H1 (cell line): ENCODE data around the gene ZNF407. TPM values are rescaled to one million over a fixed set of nuclear protein-coding genes. Genes with fewer than 3 reads are reported as not detected.

Experiments used
- CTCF ChIA-PET: fragments of 300-600 bp; sonication (Branson Sonifier 250); formaldehyde crosslinking; loops from one replicate; lab custom pipeline; 2021; ENCODE audit not compliant: partially characterized antibody; lab: Charles Lee
- POLR2A ChIA-PET: fragments of 300-600 bp; sonication (Branson Sonifier 250); formaldehyde crosslinking; loops from one replicate; lab custom pipeline; 2021; ENCODE audit warnings: inconsistent platforms; ENCODE audit not compliant: partially characterized antibody; lab: Charles Lee
- DNase-seq, 2 experiments: peaks; one replicate each; pipeline versions ENCODE4 v3.0.0 to v3.0.0-alpha.2; 2010 to 2022; ENCODE audit warnings: low spot score in 2 of 2, low read depth in 1 of 2, mixed read lengths in 1 of 2
- FAIRE-seq: peaks from 2 replicates; lab custom pipeline; 2011; peaks lifted over from hg19 to GRCh38; lab: Jason Lieb, UNC
- H2AFZ ChIP-seq: 2 replicates; pipeline ENCODE4 v1.8.1; 2012; ENCODE audit warnings: low read length, inconsistent platforms
- H2AK5ac ChIP-seq: 2 replicates; pipeline ENCODE4 v1.6.1; 2013; ENCODE audit warnings: low read depth, low read length
- H2BK120ac ChIP-seq: replicated peaks from 2 replicates; pipeline ENCODE3; 2013; ENCODE audit warnings: low read depth, low read length, inconsistent platforms
- H2BK12ac ChIP-seq: 2 replicates; pipeline ENCODE4 v1.6.1; 2013; ENCODE audit warnings: low read depth, low read length
- H2BK15ac ChIP-seq: 2 replicates; pipeline ENCODE4 v1.6.1; 2013; ENCODE audit warnings: low read length
- H2BK20ac ChIP-seq: 2 replicates; pipeline ENCODE4 v1.6.1; 2013; ENCODE audit warnings: low read length
- H2BK5ac ChIP-seq: 2 replicates; pipeline ENCODE4 v1.6.1; 2013; ENCODE audit warnings: low read depth, low read length
- H3K14ac ChIP-seq: 2 replicates; pipeline ENCODE4 v1.6.1; 2013; ENCODE audit warnings: inconsistent platforms; ENCODE audit not compliant: insufficient read length
- H3K18ac ChIP-seq: 2 replicates; pipeline ENCODE4 v1.6.1; 2013; ENCODE audit warnings: low read length; ENCODE audit errors: extremely low read depth
- H3K23ac ChIP-seq: 2 replicates; pipeline ENCODE4 v1.6.1; 2013; ENCODE audit warnings: inconsistent platforms; ENCODE audit not compliant: insufficient read length
- H3K23me2 ChIP-seq: 2 replicates; pipeline ENCODE4 v1.6.1; 2013; ENCODE audit warnings: low read depth, low read length
- H3K27ac ChIP-seq: 2 replicates; pipeline ENCODE4 v1.6.1; 2011; ENCODE audit warnings: low read depth, low read length, inconsistent platforms
- H3K27me3 ChIP-seq, 4 experiments: replicated peaks in 1 of 4; 1 replicate in 1 of 4; 2 replicates in 3 of 4; pipeline versions ENCODE4 v1.6.1 to v1.8.1; 2011 to 2013; ENCODE audit warnings: low read length in 3 of 4, mild to moderate bottlenecking in 3 of 4, inconsistent platforms in 2 of 4, mixed read lengths in 2 of 4, moderate library complexity in 1 of 4; ENCODE audit not compliant: control insufficient read depth in 3 of 4, insufficient read depth in 3 of 4; ENCODE audit errors: extremely low read depth in 1 of 4
- H3K36me3 ChIP-seq, 4 experiments: 2 replicates each; pipeline versions ENCODE4 v1.6.1 to v1.8.1; 2011 to 2013; ENCODE audit warnings: mild to moderate bottlenecking in 4 of 4, low read length in 3 of 4, moderate library complexity in 2 of 4, control low read depth in 1 of 4, inconsistent platforms in 1 of 4; ENCODE audit not compliant: insufficient read depth in 4 of 4, control insufficient read depth in 2 of 4
- H3K4ac ChIP-seq: replicated peaks from 2 replicates; pipeline ENCODE3; 2013; ENCODE audit warnings: low read length, low read depth, mixed read lengths, inconsistent platforms; ENCODE audit not compliant: insufficient read length
- H3K4me1 ChIP-seq, 4 experiments: replicated peaks in 1 of 4; 1 replicate in 1 of 4; 2 replicates in 3 of 4; pipeline versions ENCODE4 v1.6.1 to v1.8.1; 2011 to 2013; ENCODE audit warnings: low read length in 3 of 4, inconsistent platforms in 2 of 4, mixed read lengths in 1 of 4; ENCODE audit not compliant: insufficient read depth in 4 of 4, control insufficient read depth in 3 of 4
- H3K4me2 ChIP-seq, 2 experiments: 2 replicates each; pipeline versions ENCODE4 v1.6.1 to v1.8.1; 2011 to 2013; ENCODE audit warnings: low read depth in 2 of 2, low read length in 2 of 2, control low read depth in 1 of 2, inconsistent platforms in 1 of 2, mild to moderate bottlenecking in 1 of 2; ENCODE audit not compliant: insufficient read depth in 1 of 2
- H3K4me3 ChIP-seq, 4 experiments: fragments of 200-600, 300-600 bp in 1 of 4; sonication (generic), shearing (Covaris generic), sonication (Bioruptor Twin) in 1 of 4; 2 replicates each; pipeline versions ENCODE4 v1.5.1 to v1.8.1; 2011 to 2016; ENCODE audit warnings: low read length in 4 of 4, low read depth in 3 of 4, control low read depth in 2 of 4, inconsistent platforms in 2 of 4, mild to moderate bottlenecking in 2 of 4, mixed read lengths in 1 of 4, moderate library complexity in 1 of 4; ENCODE audit not compliant: insufficient read depth in 2 of 4; ENCODE audit errors: extremely low read depth in 1 of 4
- H3K56ac ChIP-seq: replicated peaks from 2 replicates; pipeline ENCODE3; 2013; ENCODE audit warnings: low read depth, mild to moderate bottlenecking, mixed read lengths, low read length, inconsistent platforms; ENCODE audit not compliant: insufficient read length
- H3K79me1 ChIP-seq: 2 replicates; pipeline ENCODE4 v1.6.1; 2013; ENCODE audit warnings: low read depth, low read length, control low read depth
- H3K79me2 ChIP-seq, 2 experiments: 2 replicates each; pipeline versions ENCODE4 v1.6.1 to v1.8.1; 2012 to 2013; ENCODE audit warnings: low read length in 2 of 2, mild to moderate bottlenecking in 2 of 2, inconsistent platforms in 1 of 2; ENCODE audit not compliant: insufficient read depth in 2 of 2, control insufficient read depth in 1 of 2
- H3K9ac ChIP-seq, 4 experiments: replicated peaks in 1 of 4; 1 replicate in 1 of 4; 2 replicates in 3 of 4; pipeline versions ENCODE4 v1.6.1 to v1.8.1; 2011 to 2013; ENCODE audit warnings: low read depth in 3 of 4, low read length in 3 of 4, control low read depth in 2 of 4, mild to moderate bottlenecking in 2 of 4, moderate library complexity in 2 of 4, inconsistent platforms in 1 of 4; ENCODE audit errors: extremely low read depth in 1 of 4
- H3K9me3 ChIP-seq, 2 experiments: 2 replicates each; pipeline versions ENCODE4 v1.6.1 to v1.8.1; 2012 to 2013; ENCODE audit warnings: mild to moderate bottlenecking in 2 of 2, moderate library complexity in 2 of 2, control low read depth in 1 of 2, inconsistent platforms in 1 of 2, low read depth in 1 of 2, low read length in 1 of 2, mixed read lengths in 1 of 2; ENCODE audit not compliant: insufficient read depth in 2 of 2
- H4K20me1 ChIP-seq, 2 experiments: replicated peaks in 1 of 2; 2 replicates each; pipeline versions ENCODE3 to v1.8.1; 2011 to 2013; ENCODE audit warnings: inconsistent platforms in 2 of 2, low read length in 2 of 2, mild to moderate bottlenecking in 1 of 2; ENCODE audit not compliant: insufficient read depth in 2 of 2, control insufficient read depth in 1 of 2
- H4K5ac ChIP-seq: 2 replicates; pipeline ENCODE4 v1.6.1; 2013; ENCODE audit warnings: low read length, low read depth, mixed read lengths, inconsistent platforms; ENCODE audit not compliant: insufficient read length
- H4K8ac ChIP-seq: 2 replicates; pipeline ENCODE4 v1.8.0; 2013; ENCODE audit warnings: mild to moderate bottlenecking, moderate library complexity, low read length, inconsistent platforms; ENCODE audit not compliant: insufficient read depth; ENCODE audit errors: extremely low read depth
- H4K91ac ChIP-seq: replicated peaks from 2 replicates; pipeline ENCODE3; 2013; ENCODE audit warnings: low read length, mixed read lengths, inconsistent platforms; ENCODE audit not compliant: insufficient read length
- GTF2F1 ChIP-seq: IDR thresholded peaks from 2 replicates; pipeline ENCODE4 v1.6.1; 2012; ENCODE audit warnings: low read depth, low read length, improper control_type of control experiment, borderline replicate concordance
- WGBS, 2 experiments: shearing (Covaris generic) in 1 of 2; methylation state at CpG; one replicate each; pipeline versions ENCODE4 v1.1.6 to v1.1.7; 2013 to 2015; ENCODE audit warnings: low lambda C conversion rate in 2 of 2, mixed read lengths in 2 of 2, inconsistent platforms in 1 of 2, low coverage in 1 of 2, missing lambda C conversion rate in 1 of 2; ENCODE audit not compliant: insufficient replicate concordance in 2 of 2, insufficient coverage in 1 of 2, insufficient read length in 1 of 2; ENCODE audit errors: extremely low coverage in 1 of 2, missing lambda C conversion rate in 1 of 2; 5-methylcytosine and 5-hydroxymethylcytosine counted together
- polyA plus RNA-seq, 7 experiments: library from polyadenylated mRNA; depleted of rRNA in 3 of 7; stranded (reverse) in 5 of 7; unstranded in 2 of 7; fragments of >200 nt in 5 of 7; fragments of 200-250 nt in 2 of 7; gene quantifications; 1 replicate in 5 of 7; 2 replicates in 1 of 7; 4 replicates in 1 of 7; pipeline versions ENCODE4 v1.2.1 to v1.2.3, GENCODE V29; 2011 to 2013; ENCODE audit warnings: missing spikeins in 2 of 7, mixed read lengths in 2 of 7
- total RNA-seq: library from RNA; stranded (reverse); fragmentation: NEBNext Ultra II Directional; extraction: Animal tissue kit (Norgen Biotek cat#: 25700); gene quantifications from 2 replicates; pipeline ENCODE4 v1.2.1, GENCODE V29; 2021

ZNF407 gene
- total and polyA plus RNA-seq, 2 of the 8 experiments (the other 6 are each of a cell fraction or from before 2014, with no cell fraction given), result 1.5 to 6.8 TPM

DNA sequence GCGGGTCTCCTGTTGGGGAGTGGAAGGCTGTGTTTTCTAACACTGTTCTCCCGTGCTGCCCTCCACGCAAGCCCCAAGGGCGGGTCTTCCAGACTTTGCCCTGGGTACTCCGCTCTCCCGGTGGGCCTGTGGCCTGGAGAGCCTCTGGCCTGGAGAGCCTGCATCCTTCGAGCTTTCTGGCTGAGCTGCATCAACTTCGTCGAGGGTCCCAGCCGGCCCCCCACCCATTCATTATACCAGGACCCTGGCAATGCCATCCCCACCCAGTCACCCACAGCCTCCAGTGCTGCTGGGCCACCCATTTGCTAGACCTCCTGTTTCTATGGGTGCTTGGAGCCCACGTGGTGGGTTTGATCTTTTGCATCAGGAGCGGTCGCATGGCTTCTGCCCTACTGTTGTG lies 509.1 kb downstream of the ZNF407 start:
- POLR2A ChIA-PET, result no interaction called here
- 92% methylated on average over 13 of the region's 13 CpGs; no CpG with 5 or more reads in 1 of the 2 experiments for WGBS, 2 experiments

More for the DNA sequence above, 509.1 kb downstream of the ZNF407 start:
- no peaks in the 10 kb centered on the region for H3K4me1 ChIP-seq
- no peak overlapping the region for H2BK20ac ChIP-seq
- H3K23ac ChIP-seq, result no peak overlapping the region
- no peak overlapping the region for H2AFZ ChIP-seq
- H3K79me1 ChIP-seq, result no peaks in the 10 kb centered on the region
- H3K36me3 ChIP-seq, result no peaks in the 10 kb centered on the region
- DNase-seq (peak in 1 of 2 experiments; percentile 37), FAIRE-seq (no peak)
- peaks cover 6 to 9% of the 10 kb centered on the region in 2 experiments; a peak in 2 of 4 replicates for H3K9me3 ChIP-seq
- no peaks in the 10 kb centered on the region for H4K20me1 ChIP-seq
- no peak for TF ChIP-seq GTF2F1
- no peak overlapping the region for H2BK5ac ChIP-seq
- H3K14ac ChIP-seq, result no peak overlapping the region
- no peaks in the 10 kb centered on the region for H3K79me2 ChIP-seq
- CTCF ChIA-PET, result no interaction called here
- no peak overlapping the region for H2BK120ac ChIP-seq
- no peak overlapping the region for H3K9ac ChIP-seq
- H3K18ac ChIP-seq, result no peak overlapping the region
- no peak overlapping the region for H3K4me3 ChIP-seq
- no peak overlapping the region for H3K4ac ChIP-seq
- H2AK5ac ChIP-seq, result no peak overlapping the region
- H4K91ac ChIP-seq, result no peak overlapping the region
- H3K4me2 ChIP-seq, result no peak overlapping the region
- H2BK15ac ChIP-seq, result no peak overlapping the region
- H3K27me3 ChIP-seq, result no peaks in the 10 kb centered on the region
- H3K56ac ChIP-seq, result no peak overlapping the region
- H3K23me2 ChIP-seq, result no peaks in the 10 kb centered on the region
- H4K5ac ChIP-seq, result no peak overlapping the region
- H2BK12ac ChIP-seq, result no peak overlapping the region
- H3K27ac ChIP-seq, result no peak overlapping the region
- H4K8ac ChIP-seq, result no peak overlapping the region
